HUES6 (cell line): ENCODE data around the gene KRTAP9-3.

Experiments used
- H3K27ac ChIP-seq: 2 replicates; pipeline ENCODE4 v1.7.0; 2013; ENCODE audit warnings: low read depth, mild to moderate bottlenecking, low read length, inconsistent platforms
- H3K27me3 ChIP-seq: 2 replicates; pipeline ENCODE4 v1.6.1; 2013; ENCODE audit warnings: low read length; ENCODE audit not compliant: control insufficient read depth, insufficient read depth
- H3K36me3 ChIP-seq: 2 replicates; pipeline ENCODE4 v1.6.1; 2013; ENCODE audit warnings: low read length; ENCODE audit not compliant: control insufficient read depth, insufficient read depth
- H3K4me1 ChIP-seq: 2 replicates; pipeline ENCODE4 v1.6.1; 2013; ENCODE audit warnings: low read length; ENCODE audit not compliant: control insufficient read depth, insufficient read depth
- H3K4me3 ChIP-seq: 2 replicates; pipeline ENCODE4 v1.5.1; 2013; ENCODE audit warnings: low read depth, low read length
- H3K9ac ChIP-seq: one replicate; pipeline ENCODE4 v1.6.1; 2013; ENCODE audit warnings: mild to moderate bottlenecking, low read length
- H3K9me3 ChIP-seq: 2 replicates; pipeline ENCODE4 v1.6.1; 2013; ENCODE audit warnings: low read depth, low read length; ENCODE audit not compliant: control insufficient read depth, insufficient read depth

KRTAP9-3 gene

GRCh38 chr17:41278176-41278955 is 46.1 kb downstream of the KRTAP9-3 start:
- H3K27me3 ChIP-seq: peaks cover 21% of the 10 kb centered on the region; the same call in 1 of the 2 replicates
- no peaks in the 10 kb centered on the region for H3K4me1 ChIP-seq

More at GRCh38 chr17:41278176-41278955, 46.1 kb downstream of the KRTAP9-3 start:
- H3K9me3 ChIP-seq: no peaks in the 10 kb centered on the region
- no peak overlapping the region for H3K4me3 ChIP-seq
- H3K36me3 ChIP-seq: no peaks in the 10 kb centered on the region
- no peak overlapping the region for H3K9ac ChIP-seq
- no peak overlapping the region for H3K27ac ChIP-seq
